Gastroesophageal sphincter (tissue), 4 donors: Measurements from ENCODE around the gene RNASEH2B. TPM values are rescaled to one million over a fixed set of nuclear protein-coding genes. Genes with fewer than 3 reads are reported as not detected.

Experiments
- ATAC-seq: fragments of 150-250 bp; one replicate; pipeline ENCODE4 v1.9.1; 2016; ENCODE audit warnings: mild to moderate bottlenecking, moderate library complexity
- H3K27ac ChIP-seq, 4 donors: fragments of 200-600 bp; sonication (generic) in 3 of 4; 1 replicate in 3 of 4; 2 replicates in 1 of 4; pipeline ENCODE4 v1.5.1; 2016 to 2019
- H3K27me3 ChIP-seq: fragments of 200-600 bp; sonication (generic); one replicate; pipeline ENCODE4 v1.5.1; 2019
- H3K36me3 ChIP-seq, 2 donors: fragments of 200-600 bp; sonication (generic); one replicate each; pipeline ENCODE4 v1.5.1; 2019; ENCODE audit warnings: control low read depth in 1 of 2
- H3K4me1 ChIP-seq, 3 donors: fragments of 200-600 bp; sonication (generic); 1 replicate in 2 of 3; 2 replicates in 1 of 3; pipeline ENCODE4 v1.5.1; 2016 to 2019; ENCODE audit warnings: control low read depth in 2 of 3
- H3K4me3 ChIP-seq, 2 donors: fragments of 200-600 bp; sonication (generic); one replicate each; pipeline ENCODE4 v1.5.1; 2019; ENCODE audit warnings: mild to moderate bottlenecking in 1 of 2, moderate library complexity in 1 of 2
- H3K9me3 ChIP-seq, 3 donors: fragments of 200-600 bp; sonication (generic); one replicate each; pipeline ENCODE4 v1.5.1; 2017 to 2019; ENCODE audit warnings: control low read depth in 2 of 3
- EP300 ChIP-seq: sonication (generic); formaldehyde crosslinking; IDR thresholded peaks from one replicate; pipeline ENCODE4 v1.6.1; 2017; ENCODE audit warnings: antibody characterized with exemption, mild to moderate bottlenecking
- POLR2A ChIP-seq, 2 donors: fragments of 450-650 bp; IDR thresholded peaks; one replicate each; pipeline ENCODE4 v1.6.1; 2017; ENCODE audit warnings: antibody characterized with exemption in 2 of 2, mild to moderate bottlenecking in 2 of 2, moderate library complexity in 1 of 2
- POLR2AphosphoS5 ChIP-seq: sonication (generic); formaldehyde crosslinking; IDR thresholded peaks from one replicate; pipeline ENCODE4 v1.6.1; 2017; ENCODE audit warnings: antibody characterized with exemption
- WGBS, 2 donors: methylation state at CpG; one replicate each; pipeline ENCODE4 v1.1.5; 2018; ENCODE audit warnings: low coverage in 1 of 2; 5-methylcytosine and 5-hydroxymethylcytosine counted together
- total RNA-seq, 4 donors: library from RNA; depleted of rRNA; stranded (reverse); fragments of >200 nt; gene quantifications; one replicate each; pipeline ENCODE4 v1.1.0, GENCODE V29; 2016
- TF ChIP-seq, protein P1 (sequence below), 4 experiments: fragments of 200-600 bp in 2 of 4; fragments of 450-650 bp in 2 of 4; sonication (generic) in 1 of 4; IDR thresholded peaks; one replicate each; pipeline ENCODE4 v1.5.1; 2017 to 2019; ENCODE audit warnings: antibody characterized with exemption in 4 of 4, mild to moderate bottlenecking in 2 of 4, moderate library complexity in 2 of 4

RNASEH2B gene
- total RNA-seq, 4 donors from 2014 or later, result 31.6 to 76.5 (median 51.6) TPM

DNA sequence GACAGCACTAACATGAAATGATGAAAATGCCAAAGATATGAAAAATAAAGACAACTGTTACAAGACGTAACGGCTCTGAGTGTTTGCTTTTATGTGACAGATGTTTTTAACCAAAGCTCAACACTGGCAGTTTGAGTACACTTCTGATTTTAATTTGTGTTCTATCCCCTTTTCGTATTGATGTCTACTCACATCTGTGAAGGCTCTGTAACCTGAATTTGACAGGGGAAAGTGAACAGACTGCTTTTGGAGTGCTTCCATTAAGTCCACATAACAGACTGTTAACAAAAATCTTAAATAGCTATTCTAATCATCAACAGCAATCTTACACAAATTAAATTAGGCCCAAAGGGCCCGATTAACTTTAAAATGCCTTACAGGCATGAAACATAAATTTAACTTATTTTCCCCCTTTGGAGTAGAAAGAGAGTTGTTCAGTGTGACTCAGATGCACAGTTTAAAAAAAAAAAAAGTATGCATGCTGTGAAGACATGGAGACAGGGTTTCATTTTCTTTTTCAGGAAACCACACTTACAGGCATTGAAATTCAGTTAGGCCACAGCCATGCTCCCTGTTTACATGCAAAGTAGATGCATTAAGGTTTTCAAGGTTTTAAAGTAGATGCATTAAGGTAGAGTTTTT is 16.3 kb upstream of the RNASEH2B start:
- TF ChIP-seq POLR2A (IDR thresholded peaks at IDR 0.05), result no peak
- TF ChIP-seq POLR2AphosphoS5, result no peak
- no peak for TF ChIP-seq EP300
- TF ChIP-seq, protein P1, sequence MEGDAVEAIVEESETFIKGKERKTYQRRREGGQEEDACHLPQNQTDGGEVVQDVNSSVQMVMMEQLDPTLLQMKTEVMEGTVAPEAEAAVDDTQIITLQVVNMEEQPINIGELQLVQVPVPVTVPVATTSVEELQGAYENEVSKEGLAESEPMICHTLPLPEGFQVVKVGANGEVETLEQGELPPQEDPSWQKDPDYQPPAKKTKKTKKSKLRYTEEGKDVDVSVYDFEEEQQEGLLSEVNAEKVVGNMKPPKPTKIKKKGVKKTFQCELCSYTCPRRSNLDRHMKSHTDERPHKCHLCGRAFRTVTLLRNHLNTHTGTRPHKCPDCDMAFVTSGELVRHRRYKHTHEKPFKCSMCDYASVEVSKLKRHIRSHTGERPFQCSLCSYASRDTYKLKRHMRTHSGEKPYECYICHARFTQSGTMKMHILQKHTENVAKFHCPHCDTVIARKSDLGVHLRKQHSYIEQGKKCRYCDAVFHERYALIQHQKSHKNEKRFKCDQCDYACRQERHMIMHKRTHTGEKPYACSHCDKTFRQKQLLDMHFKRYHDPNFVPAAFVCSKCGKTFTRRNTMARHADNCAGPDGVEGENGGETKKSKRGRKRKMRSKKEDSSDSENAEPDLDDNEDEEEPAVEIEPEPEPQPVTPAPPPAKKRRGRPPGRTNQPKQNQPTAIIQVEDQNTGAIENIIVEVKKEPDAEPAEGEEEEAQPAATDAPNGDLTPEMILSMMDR (IDR thresholded peaks at IDR 0.05), result no peak
- Histone ChIP-seq H3K27me3 (no peaks in the 10 kb centered on the region), H3K9me3 (no peaks in the 10 kb centered on the region), H3K27ac (peak overlapping the region in 2 of 4 donors; percentile 17 to 21), H3K4me1 (peaks cover 0 to 14% (median 0%) of the 10 kb centered on the region in 3 donors), H3K36me3 (no peaks in the 10 kb centered on the region), H3K4me3 (no peak overlapping the region)
- 6 to 16% methylated on average over 4 of the region's 4 CpGs for WGBS, 2 donors
- ATAC-seq, result no peak

DNA sequence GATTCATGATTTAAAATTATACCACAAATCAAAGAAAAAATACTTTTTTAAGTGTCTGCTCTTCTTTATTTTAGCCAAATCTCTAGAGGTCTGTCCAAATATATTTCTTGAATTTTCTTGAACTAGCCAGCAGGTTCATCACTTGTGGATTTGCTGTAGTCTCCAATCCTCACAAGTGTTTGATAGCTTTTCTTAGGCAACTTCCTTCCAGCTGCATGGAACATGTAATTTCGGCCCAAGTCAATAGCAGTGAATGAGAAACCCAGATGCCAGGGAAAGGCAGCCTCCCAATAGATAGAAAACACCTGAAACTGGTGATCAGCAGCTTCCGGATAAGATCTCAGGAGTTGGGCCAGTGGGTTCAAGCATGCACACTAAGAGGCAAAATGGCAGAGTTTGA is 15.6 kb upstream of the RNASEH2B start:
- no peaks in the 10 kb centered on the region for H3K36me3 ChIP-seq
- H3K4me3 ChIP-seq, result no peak overlapping the region
- no peak for ATAC-seq
- no peak for TF ChIP-seq POLR2A (IDR thresholded peaks at IDR 0.05)
- no peak for TF ChIP-seq POLR2AphosphoS5
- TF ChIP-seq, protein P1 (IDR thresholded peaks at IDR 0.05), result no peak
- TF ChIP-seq EP300, result no peak
- H3K4me1 ChIP-seq, result peaks cover 0 to 14% (median 0%) of the 10 kb centered on the region in 3 donors
- H3K9me3 ChIP-seq, result no peaks in the 10 kb centered on the region
- H3K27ac ChIP-seq, result no peak overlapping the region
- 76 to 80% methylated on average over 1 to 2 of the region's 2 CpGs for WGBS, 2 donors
- H3K27me3 ChIP-seq, result no peaks in the 10 kb centered on the region

GRCh38 chr13:50894504-50894903 is 15.1 kb upstream of the RNASEH2B start:
- no peak for ATAC-seq
- no peaks in the 10 kb centered on the region for H3K27me3 ChIP-seq
- peaks cover 0 to 14% (median 0%) of the 10 kb centered on the region in 3 donors for H3K4me1 ChIP-seq
- H3K36me3 ChIP-seq, result no peaks in the 10 kb centered on the region
- no peak for TF ChIP-seq POLR2AphosphoS5
- TF ChIP-seq EP300, result no peak
- no peak for TF ChIP-seq POLR2A (IDR thresholded peaks at IDR 0.05)
- TF ChIP-seq, protein P1 (IDR thresholded peaks at IDR 0.05), result no peak
- 93 to 100% methylated on average over 2 of the region's 2 CpGs for WGBS, 2 donors
- no peak overlapping the region for H3K4me3 ChIP-seq
- no peak overlapping the region for H3K27ac ChIP-seq
- no peaks in the 10 kb centered on the region for H3K9me3 ChIP-seq

- no peaks in the 10 kb centered on the region for H3K36me3 ChIP-seq
- H3K27ac ChIP-seq, result no peak overlapping the region
- no peak overlapping the region for H3K4me3 ChIP-seq
- no peaks in the 10 kb centered on the region for H3K9me3 ChIP-seq
- H3K27me3 ChIP-seq, result no peaks in the 10 kb centered on the region
- 50 to 56% methylated on average over 1 of the region's 1 CpG for WGBS, 2 donors
- no peak for ATAC-seq
- TF ChIP-seq EP300, result no peak
- TF ChIP-seq, protein P1 (IDR thresholded peaks at IDR 0.05), result no peak
- TF ChIP-seq POLR2A (IDR thresholded peaks at IDR 0.05), result no peak
- no peak for TF ChIP-seq POLR2AphosphoS5
- peaks cover 0 to 12% (median 0%) of the 10 kb centered on the region in 3 donors for H3K4me1 ChIP-seq
These were observed 11.3 kb upstream of the RNASEH2B start for GRCh38 chr13:50898338-50898737.

DNA sequence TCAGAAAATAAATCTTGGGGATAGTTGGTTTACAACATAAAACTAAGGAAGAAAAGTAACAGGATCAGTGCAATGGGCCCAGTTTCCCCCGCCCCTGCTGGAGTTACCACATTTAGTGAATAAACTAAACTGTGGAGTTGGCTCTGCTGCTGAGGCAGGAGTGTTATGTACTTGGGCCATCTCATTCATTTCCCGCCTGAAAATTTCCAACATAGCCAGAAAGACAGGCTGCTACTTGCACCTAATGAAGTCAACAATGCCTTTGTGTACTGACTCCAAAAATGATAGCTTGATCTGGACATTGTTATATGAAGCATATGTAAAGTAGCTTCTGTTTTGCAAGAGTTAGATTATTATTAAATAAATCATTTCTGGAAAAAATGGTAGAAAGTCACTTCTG is 7.9 kb upstream of the RNASEH2B start:
- ATAC-seq, result no peak
- no peaks in the 10 kb centered on the region for H3K4me1 ChIP-seq
- no peak for TF ChIP-seq EP300
- no peak for TF ChIP-seq POLR2AphosphoS5
- TF ChIP-seq, protein P1 (IDR thresholded peaks at IDR 0.05), result no peak
- TF ChIP-seq POLR2A (IDR thresholded peaks at IDR 0.05), result no peak
- no peaks in the 10 kb centered on the region for H3K36me3 ChIP-seq
- H3K27me3 ChIP-seq, result no peaks in the 10 kb centered on the region
- WGBS, 2 donors, result 73 to 100% methylated on average over 2 of the region's 2 CpGs
- no peak overlapping the region for H3K27ac ChIP-seq
- no peaks in the 10 kb centered on the region for H3K9me3 ChIP-seq
- no peak overlapping the region for H3K4me3 ChIP-seq
